ENCODE measurements around the gene FHIT.

- TF ChIP-seq CTCF (IDR thresholded peaks at IDR 0.05; ENCODE audit: low read depth, low read length, poor library complexity, severe bottlenecking) (no peak), EZH2phosphoT487 (IDR thresholded peaks at IDR 0.05; ENCODE audit: borderline replicate concordance, low read length) (no peak)
Measured at GRCh38 chr3:61149236-61149635, 102.0 kb downstream of the FHIT start.
